Measurements from ENCODE around the gene NCK1. TPM values are rescaled to one million over a fixed set of nuclear protein-coding genes. Genes with fewer than 3 reads are reported as not detected.

The NCK1 gene
- total and polyA plus RNA-seq, 10 of the 15 experiments (the other 5 are each of a cell fraction or from before 2014, with no cell fraction given): 15.6 to 33.4 (median 25.0) TPM

- in situ Hi-C loops (cut with MboI): no loop called here
- ATAC-seq (peak; percentile 76), FAIRE-seq (no peak), DNase-seq (ENCODE audit: low read depth, low spot score) (no peak)
- Histone ChIP-seq H3K4me1 (ENCODE audit: control insufficient read depth, insufficient read depth, low read length) (peaks cover 2% of the 10 kb centered on the region; the same call in 1 of the 2 replicates), H2AFZ (ENCODE audit: control insufficient read depth, low read depth, low read length) (no peak overlapping the region; the same call in 1 of the 2 replicates), H3K36me3 (ENCODE audit: control insufficient read depth in 2 of 2, insufficient read depth in 2 of 2, low read length in 1 of 2) (0 out of 4 replicates have a peak, but pooled peaks cover 0 to 7% of the 10 kb centered on the region in 2 experiments), H3K9me3 (replicated peaks; ENCODE audit: control insufficient read depth, insufficient read depth, low read length) (peaks cover 5% of the 10 kb centered on the region), H3K9ac (ENCODE audit: control insufficient read depth, insufficient read depth, low read length) (no peak overlapping the region), H3K4me3 (no peak overlapping the region), H3K4me2 (ENCODE audit: control insufficient read depth, insufficient read depth) (peak overlapping the region; percentile 54; the same call in 1 of the 2 replicates), H3K79me2 (ENCODE audit: control insufficient read depth, insufficient read depth, low read length) (peaks cover 34% of the 10 kb centered on the region), H4K20me1 (ENCODE audit: control insufficient read depth, insufficient read depth) (no peaks in the 10 kb centered on the region), H3K27me3 (replicated peaks in 1 of 2; ENCODE audit: control insufficient read depth in 2 of 2, insufficient read depth in 2 of 2, low read length in 1 of 2) (no peaks in the 10 kb centered on the region), H3K27ac (ENCODE audit: control insufficient read depth, insufficient read depth) (peak overlapping the region; percentile 58; the same call in 1 of the 2 replicates)
- ChIA-PET CTCF (interaction anchor here (1.0 kb wide), 1 partner anchor 13 kb away, joined by 4 read pairs; no protein-coding TSS in a partner anchor), RAD21 (ENCODE audit: unreplicated experiment) (interaction anchor here (0.8 to 1.0 kb wide), 2 partner anchors 64 to 173 kb away, joined by 3 to 4 read pairs; partner anchors contain the start of gene NCK1), SMC1A (ENCODE audit: uncharacterized antibody, unreplicated experiment) (interaction anchor here (0.9 to 5.0 kb wide), 6 partner anchors 14 to 173 kb away, joined by 4 to 42 read pairs (median 6); partner anchors contain the start of genes NCK1 and STAG1), POLR2A (interaction anchor here (0.5 to 1.4 kb wide), 3 partner anchors 64 to 73 kb away, joined by 4 to 5 read pairs (median 4); partner anchors contain the start of gene NCK1)
- BruUV-seq (replicated peaks): no TSS peak
- 23% methylated on average over 7 of the region's 7 CpGs for WGBS (ENCODE audit: insufficient coverage, insufficient replicate concordance, low lambda C conversion rate, missing lambda C conversion rate)
- intact Hi-C loops (cut with micrococcal nuclease; ENCODE audit: unreplicated experiment): loop anchor here (5.0 to 10.0 kb wide), 3 partner anchors 63 to 731 kb away; partner anchors contain the start of genes MSL2, NCK1 and STAG1
- TF ChIP-seq DPF2 (IDR thresholded peaks at IDR 0.05): peak; percentile 28; the same call in 1 of the 2 replicates
- TF ChIP-seq, protein P1, sequence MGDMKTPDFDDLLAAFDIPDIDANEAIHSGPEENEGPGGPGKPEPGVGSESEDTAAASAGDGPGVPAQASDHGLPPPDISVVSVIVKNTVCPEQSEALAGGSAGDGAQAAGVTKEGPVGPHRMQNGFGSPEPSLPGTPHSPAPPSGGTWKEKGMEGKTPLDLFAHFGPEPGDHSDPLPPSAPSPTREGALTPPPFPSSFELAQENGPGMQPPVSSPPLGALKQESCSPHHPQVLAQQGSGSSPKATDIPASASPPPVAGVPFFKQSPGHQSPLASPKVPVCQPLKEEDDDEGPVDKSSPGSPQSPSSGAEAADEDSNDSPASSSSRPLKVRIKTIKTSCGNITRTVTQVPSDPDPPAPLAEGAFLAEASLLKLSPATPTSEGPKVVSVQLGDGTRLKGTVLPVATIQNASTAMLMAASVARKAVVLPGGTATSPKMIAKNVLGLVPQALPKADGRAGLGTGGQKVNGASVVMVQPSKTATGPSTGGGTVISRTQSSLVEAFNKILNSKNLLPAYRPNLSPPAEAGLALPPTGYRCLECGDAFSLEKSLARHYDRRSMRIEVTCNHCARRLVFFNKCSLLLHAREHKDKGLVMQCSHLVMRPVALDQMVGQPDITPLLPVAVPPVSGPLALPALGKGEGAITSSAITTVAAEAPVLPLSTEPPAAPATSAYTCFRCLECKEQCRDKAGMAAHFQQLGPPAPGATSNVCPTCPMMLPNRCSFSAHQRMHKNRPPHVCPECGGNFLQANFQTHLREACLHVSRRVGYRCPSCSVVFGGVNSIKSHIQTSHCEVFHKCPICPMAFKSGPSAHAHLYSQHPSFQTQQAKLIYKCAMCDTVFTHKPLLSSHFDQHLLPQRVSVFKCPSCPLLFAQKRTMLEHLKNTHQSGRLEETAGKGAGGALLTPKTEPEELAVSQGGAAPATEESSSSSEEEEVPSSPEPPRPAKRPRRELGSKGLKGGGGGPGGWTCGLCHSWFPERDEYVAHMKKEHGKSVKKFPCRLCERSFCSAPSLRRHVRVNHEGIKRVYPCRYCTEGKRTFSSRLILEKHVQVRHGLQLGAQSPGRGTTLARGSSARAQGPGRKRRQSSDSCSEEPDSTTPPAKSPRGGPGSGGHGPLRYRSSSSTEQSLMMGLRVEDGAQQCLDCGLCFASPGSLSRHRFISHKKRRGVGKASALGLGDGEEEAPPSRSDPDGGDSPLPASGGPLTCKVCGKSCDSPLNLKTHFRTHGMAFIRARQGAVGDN (IDR thresholded peaks at IDR 0.05): no peak
- peak; percentile 41; the same call in 1 of the 2 replicates for TF ChIP-seq RELB (IDR thresholded peaks at IDR 0.05; ENCODE audit: low read depth)
- no peak for TF ChIP-seq SUPT20H (IDR thresholded peaks at IDR 0.05; ENCODE audit: borderline replicate concordance, control insufficient read depth, low read depth, low read length)
- TF ChIP-seq MEF2B (IDR thresholded peaks at IDR 0.05; ENCODE audit: partially characterized antibody, poor library complexity, severe bottlenecking): peak; percentile 87
- TF ChIP-seq, protein P2, sequence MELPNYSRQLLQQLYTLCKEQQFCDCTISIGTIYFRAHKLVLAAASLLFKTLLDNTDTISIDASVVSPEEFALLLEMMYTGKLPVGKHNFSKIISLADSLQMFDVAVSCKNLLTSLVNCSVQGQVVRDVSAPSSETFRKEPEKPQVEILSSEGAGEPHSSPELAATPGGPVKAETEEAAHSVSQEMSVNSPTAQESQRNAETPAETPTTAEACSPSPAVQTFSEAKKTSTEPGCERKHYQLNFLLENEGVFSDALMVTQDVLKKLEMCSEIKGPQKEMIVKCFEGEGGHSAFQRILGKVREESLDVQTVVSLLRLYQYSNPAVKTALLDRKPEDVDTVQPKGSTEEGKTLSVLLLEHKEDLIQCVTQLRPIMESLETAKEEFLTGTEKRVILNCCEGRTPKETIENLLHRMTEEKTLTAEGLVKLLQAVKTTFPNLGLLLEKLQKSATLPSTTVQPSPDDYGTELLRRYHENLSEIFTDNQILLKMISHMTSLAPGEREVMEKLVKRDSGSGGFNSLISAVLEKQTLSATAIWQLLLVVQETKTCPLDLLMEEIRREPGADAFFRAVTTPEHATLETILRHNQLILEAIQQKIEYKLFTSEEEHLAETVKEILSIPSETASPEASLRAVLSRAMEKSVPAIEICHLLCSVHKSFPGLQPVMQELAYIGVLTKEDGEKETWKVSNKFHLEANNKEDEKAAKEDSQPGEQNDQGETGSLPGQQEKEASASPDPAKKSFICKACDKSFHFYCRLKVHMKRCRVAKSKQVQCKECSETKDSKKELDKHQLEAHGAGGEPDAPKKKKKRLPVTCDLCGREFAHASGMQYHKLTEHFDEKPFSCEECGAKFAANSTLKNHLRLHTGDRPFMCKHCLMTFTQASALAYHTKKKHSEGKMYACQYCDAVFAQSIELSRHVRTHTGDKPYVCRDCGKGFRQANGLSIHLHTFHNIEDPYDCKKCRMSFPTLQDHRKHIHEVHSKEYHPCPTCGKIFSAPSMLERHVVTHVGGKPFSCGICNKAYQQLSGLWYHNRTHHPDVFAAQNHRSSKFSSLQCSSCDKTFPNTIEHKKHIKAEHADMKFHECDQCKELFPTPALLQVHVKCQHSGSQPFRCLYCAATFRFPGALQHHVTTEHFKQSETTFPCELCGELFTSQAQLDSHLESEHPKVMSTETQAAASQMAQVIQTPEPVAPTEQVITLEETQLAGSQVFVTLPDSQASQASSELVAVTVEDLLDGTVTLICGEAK (IDR thresholded peaks at IDR 0.05; ENCODE audit: borderline replicate concordance): peak; percentile 52; the same call in 1 of the 2 replicates
- peak; percentile 43; the same call in 1 of the 2 replicates for TF ChIP-seq ATF7 (IDR thresholded peaks at IDR 0.05; ENCODE audit: low read depth)
- no peak for TF ChIP-seq HDGF (IDR thresholded peaks at IDR 0.05)
- TF ChIP-seq ZNF207 (IDR thresholded peaks at IDR 0.05; ENCODE audit: borderline replicate concordance): no peak
- no peak for TF ChIP-seq NR2C1 (IDR thresholded peaks at IDR 0.05)
- TF ChIP-seq CEBPB (IDR thresholded peaks at IDR 0.05; ENCODE audit: borderline replicate concordance in 1 of 2, low read depth in 2 of 2, low read length in 2 of 2): no peak
Measured at GRCh38 chr3:136925425-136926190, 63.6 kb downstream of the NCK1 start.

Data from GM12878 (cell line).